Measurements from ENCODE around the gene LSAMP. TPM values are rescaled to one million over a fixed set of nuclear protein-coding genes. Genes with fewer than 3 reads are reported as not detected.

Gene LSAMP
- total and polyA plus RNA-seq, 2 donors (not counting 3 experiments of a cell fraction or from before 2014, with no cell fraction given): not detected

DNA sequence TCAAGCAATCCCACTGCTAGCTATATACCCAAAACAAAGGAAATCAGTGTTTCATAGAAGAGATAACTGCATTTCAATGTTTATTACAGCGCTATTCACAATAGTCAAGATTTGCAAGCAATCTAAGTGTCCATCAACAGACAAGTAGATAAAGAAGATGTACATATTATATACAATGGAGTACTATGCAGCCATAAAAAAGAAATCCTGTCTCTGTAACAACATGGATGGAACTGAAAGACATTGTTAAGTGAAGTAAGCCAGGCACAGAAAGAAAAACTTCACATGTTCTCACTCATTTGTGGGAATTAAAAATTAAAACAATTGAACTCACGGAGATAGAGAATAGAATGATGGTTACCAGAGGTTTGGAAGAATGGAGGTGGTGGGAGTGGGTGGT lies 89.2 kb downstream of the LSAMP start:
- dilution Hi-C loops (cut with MboI; ENCODE audit: extremely low pct_ligation_motif_present, low sequenced_read_pairs) (no loop called here), intact Hi-C loops (cut with micrococcal nuclease) (no loop called here)
- Histone ChIP-seq H2AFZ (ENCODE audit: low read depth, low read length) (no peak overlapping the region), H3K9me1 (replicated peaks; ENCODE audit: control insufficient read depth, extremely low read depth, insufficient read depth, low read length) (no peaks in the 10 kb centered on the region), H3K27ac (ENCODE audit: insufficient read depth, low read depth, low read length) (no peak overlapping the region), H3K9me3 (replicated peaks; ENCODE audit: control insufficient read depth, insufficient read depth, low read length) (peaks cover 2% of the 10 kb centered on the region), H3K27me3 (ENCODE audit: control insufficient read depth in 2 of 2, insufficient read depth in 2 of 2, low read length in 2 of 2) (no peaks in the 10 kb centered on the region), H3K36me3 (ENCODE audit: control insufficient read depth in 2 of 2, extremely low read depth in 1 of 2, insufficient read depth in 2 of 2, low read length in 2 of 2) (no peaks in the 10 kb centered on the region), H3K4me2 (ENCODE audit: insufficient read depth, low read length) (no peak overlapping the region), H3K4me1 (ENCODE audit: control insufficient read depth, extremely low read depth, insufficient read depth, low read length) (no peaks in the 10 kb centered on the region), H3K9ac (replicated peaks; ENCODE audit: extremely low read depth, insufficient read depth, low read length) (no peak overlapping the region), H3K4me3 (replicated peaks in 1 of 3; ENCODE audit: insufficient read depth in 1 of 3, low read depth in 1 of 3, low read length in 3 of 3) (no peak overlapping the region), H3K79me2 (ENCODE audit: control insufficient read depth, insufficient read depth, low read length) (no peaks in the 10 kb centered on the region), H4K20me1 (replicated peaks; ENCODE audit: control insufficient read depth, extremely low read depth, insufficient read depth, low read length) (no peaks in the 10 kb centered on the region)
- TF ChIP-seq, protein P1, sequence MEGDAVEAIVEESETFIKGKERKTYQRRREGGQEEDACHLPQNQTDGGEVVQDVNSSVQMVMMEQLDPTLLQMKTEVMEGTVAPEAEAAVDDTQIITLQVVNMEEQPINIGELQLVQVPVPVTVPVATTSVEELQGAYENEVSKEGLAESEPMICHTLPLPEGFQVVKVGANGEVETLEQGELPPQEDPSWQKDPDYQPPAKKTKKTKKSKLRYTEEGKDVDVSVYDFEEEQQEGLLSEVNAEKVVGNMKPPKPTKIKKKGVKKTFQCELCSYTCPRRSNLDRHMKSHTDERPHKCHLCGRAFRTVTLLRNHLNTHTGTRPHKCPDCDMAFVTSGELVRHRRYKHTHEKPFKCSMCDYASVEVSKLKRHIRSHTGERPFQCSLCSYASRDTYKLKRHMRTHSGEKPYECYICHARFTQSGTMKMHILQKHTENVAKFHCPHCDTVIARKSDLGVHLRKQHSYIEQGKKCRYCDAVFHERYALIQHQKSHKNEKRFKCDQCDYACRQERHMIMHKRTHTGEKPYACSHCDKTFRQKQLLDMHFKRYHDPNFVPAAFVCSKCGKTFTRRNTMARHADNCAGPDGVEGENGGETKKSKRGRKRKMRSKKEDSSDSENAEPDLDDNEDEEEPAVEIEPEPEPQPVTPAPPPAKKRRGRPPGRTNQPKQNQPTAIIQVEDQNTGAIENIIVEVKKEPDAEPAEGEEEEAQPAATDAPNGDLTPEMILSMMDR (IDR thresholded peaks at IDR 0.05; ENCODE audit: extremely low read depth in 1 of 2, insufficient read depth in 1 of 2, low read depth in 1 of 2, low read length in 2 of 2): no peak
- no peak for TF ChIP-seq GATA2 (IDR thresholded peaks at IDR 0.05; ENCODE audit: insufficient read depth, insufficient read length, low read depth, low read length)
- no peak for TF ChIP-seq POLR2A (IDR thresholded peaks at IDR 0.05; ENCODE audit: low read depth, low read length)
- no peak for TF ChIP-seq MYC (IDR thresholded peaks at IDR 0.05; ENCODE audit: low read depth, low read length)
- no peak for TF ChIP-seq POLR2AphosphoS5 (IDR thresholded peaks at IDR 0.05; ENCODE audit: insufficient read depth, low read depth, low read length)
- no peak for TF ChIP-seq EZH2 (IDR thresholded peaks at IDR 0.05; ENCODE audit: borderline replicate concordance, low read depth, low read length, severe bottlenecking)
- no peak for TF ChIP-seq FOS (IDR thresholded peaks at IDR 0.05; ENCODE audit: borderline replicate concordance, insufficient read depth, low read length)
- TF ChIP-seq JUN (IDR thresholded peaks at IDR 0.05; ENCODE audit: borderline replicate concordance, insufficient read depth, insufficient read length, low read depth): no peak
- no TSS peak for BruUV-seq (replicated peaks)
- ChIA-PET CTCF (no interaction called here), POLR2A (no interaction called here)
- FAIRE-seq: no peak
- no peak for DNase-seq (ENCODE audit: low read depth, low spot score)
